ENCODE results near the gene PHTF2. TPM values are rescaled to one million over a fixed set of nuclear protein-coding genes. Genes with fewer than 3 reads are reported as not detected.

PHTF2 gene
- total RNA-seq = 10 to 100 TPM; 18.2 to 29.3 TPM

GRCh38 chr7:77798394-77799077 lies at the start of gene PHTF2, which contains the start of gene TMEM60:
Gene PHTF2 (plus strand): TSS chr7:77798773.
Gene TMEM60 (minus strand): TSS chr7:77798434. CDS start chr7:77794373, 4,061 bp downstream.

Small RNA genes within 50 kb of the gene (small RNA-seq; reads per million reads assigned to genes)
- gene RF00019 = 0 reads per million in 2 donors

Other genes starting within 250 kb of the PHTF2 start
- 10 to 100 TPM; 16.2 to 24.0 TPM for gene RSBN1L, start 102.3 kb upstream of the PHTF2 start, total RNA-seq
- gene TMEM60, start 339 bp upstream of the PHTF2 start, total RNA-seq = 10 to 100 TPM; 21.0 to 32.0 TPM